Glomerular visceral epithelial cell (primary cell): ENCODE results near the gene PTPRN2.
"Not testable (repeated sequence)": the region's sequence is repeated elsewhere in the genome, so short reads cannot be mapped to it uniquely, and the experiment has no call there.

ENCODE experiments used
- DNase-seq: peaks from one replicate; pipeline ENCODE4 v3.0.0-alpha.2; 2016; ENCODE audit errors: extremely low spot score

PTPRN2 gene

DNA sequence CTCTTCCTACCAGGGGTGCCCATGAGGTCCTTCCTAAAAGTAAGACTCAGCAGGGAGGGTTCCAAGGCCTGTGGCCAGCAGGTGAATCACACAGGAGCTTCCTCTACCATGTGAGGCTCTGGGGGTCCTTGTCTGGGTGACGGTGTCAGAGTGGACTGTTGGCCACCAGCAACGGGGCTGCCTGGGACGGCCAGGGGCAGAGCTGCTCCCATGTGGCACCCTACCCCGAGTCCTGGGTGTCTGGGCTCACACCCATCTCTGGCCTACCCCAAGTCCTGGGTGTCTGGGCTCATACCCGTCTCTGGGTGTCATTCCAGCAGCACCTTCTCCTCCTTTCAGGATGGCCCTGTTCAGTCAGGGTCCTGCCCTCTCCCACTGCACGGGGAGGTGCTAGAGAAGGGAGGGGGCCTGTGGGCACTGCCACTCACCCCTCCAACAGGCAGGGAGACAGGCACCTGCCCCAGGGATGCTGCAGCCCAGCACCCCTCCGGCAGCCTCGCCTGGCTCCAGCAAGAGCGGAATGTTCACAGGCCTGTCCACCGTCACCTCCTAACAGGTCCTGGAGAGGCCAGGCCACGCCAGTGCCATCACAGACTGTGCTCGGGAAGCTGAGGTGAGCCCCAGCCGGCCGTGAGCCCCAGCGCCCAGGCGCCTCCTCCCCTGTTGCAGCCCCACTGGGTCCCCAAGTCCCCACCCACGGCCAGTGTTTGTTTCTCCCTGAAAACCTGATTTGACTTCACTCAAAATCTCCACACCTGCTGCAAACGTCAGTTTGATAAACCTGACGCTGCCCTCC lies 143.7 kb downstream of the PTPRN2 start:
- DNase-seq = no peak

DNA sequence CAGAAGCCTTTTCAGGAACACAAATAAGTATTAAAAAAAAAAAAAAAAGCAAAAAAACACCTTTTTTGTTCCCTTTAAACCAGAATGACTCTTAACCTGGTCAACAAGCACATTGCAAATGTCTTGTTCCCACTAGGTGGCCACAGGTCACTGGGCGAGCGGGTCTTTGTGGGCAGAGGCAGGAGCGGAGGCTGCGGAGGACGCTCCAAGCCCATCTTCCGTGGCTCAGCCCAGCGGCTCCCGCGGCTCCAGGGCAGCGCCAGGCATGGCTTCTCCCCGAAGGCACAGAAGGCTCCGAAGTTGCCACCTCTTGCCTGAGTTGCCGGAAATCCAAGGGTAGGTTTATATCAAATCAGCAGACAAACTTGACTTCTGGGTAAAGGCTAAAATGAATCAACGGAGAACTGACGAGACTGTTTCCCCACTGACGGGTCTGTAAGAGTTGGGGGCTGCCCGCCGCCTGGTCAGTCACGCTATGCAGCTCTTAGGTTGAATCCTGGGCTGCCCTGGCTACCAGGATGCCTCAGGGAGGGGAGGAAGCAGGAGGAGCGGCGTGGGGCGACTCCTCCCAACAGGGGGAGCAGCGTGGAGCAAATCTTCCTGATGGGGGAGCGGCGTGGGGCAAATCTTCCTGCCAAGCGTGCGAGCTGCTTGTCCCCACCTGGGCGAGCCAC lies 144.5 kb downstream of the PTPRN2 start:
- no peak for DNase-seq

DNA sequence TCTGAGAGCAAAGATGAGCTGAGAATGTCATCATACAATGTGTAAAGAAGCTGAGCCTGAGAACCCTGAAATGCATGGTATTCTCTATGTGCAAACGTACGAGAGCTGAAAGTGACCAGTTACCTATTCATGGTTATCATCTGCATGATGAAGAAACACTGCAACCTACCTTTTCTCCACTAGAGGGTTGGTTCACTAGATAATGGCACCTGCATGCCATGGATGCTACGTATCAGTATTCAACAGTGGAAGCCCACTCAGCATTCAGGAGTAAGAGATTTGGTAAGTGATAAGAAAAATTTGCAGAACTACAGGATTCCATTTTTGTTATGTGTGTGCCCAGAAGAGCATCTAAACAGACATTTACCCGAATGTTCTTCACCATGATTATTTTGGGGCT lies 145.4 kb downstream of the PTPRN2 start:
- DNase-seq = no peak

DNA sequence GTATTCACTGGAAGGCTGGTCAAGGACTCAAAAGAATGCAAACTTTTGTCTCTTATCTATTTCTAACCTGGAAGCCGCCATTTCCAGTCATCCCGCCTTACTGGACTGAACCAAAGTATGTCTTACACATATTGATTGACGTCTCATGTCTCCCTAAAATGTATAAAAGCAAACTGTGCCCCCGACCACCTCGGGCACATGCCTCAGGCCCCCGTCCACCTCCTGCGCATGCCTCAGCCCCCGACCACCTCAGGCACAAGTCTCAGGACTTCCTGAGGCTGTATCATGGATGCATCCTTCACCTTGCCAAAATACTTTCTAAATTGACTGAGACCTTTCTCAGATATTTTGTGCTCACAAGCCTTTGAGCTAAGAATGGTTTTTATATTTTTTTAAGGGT lies 148.6 kb downstream of the PTPRN2 start:
- DNase-seq = no peak

DNA sequence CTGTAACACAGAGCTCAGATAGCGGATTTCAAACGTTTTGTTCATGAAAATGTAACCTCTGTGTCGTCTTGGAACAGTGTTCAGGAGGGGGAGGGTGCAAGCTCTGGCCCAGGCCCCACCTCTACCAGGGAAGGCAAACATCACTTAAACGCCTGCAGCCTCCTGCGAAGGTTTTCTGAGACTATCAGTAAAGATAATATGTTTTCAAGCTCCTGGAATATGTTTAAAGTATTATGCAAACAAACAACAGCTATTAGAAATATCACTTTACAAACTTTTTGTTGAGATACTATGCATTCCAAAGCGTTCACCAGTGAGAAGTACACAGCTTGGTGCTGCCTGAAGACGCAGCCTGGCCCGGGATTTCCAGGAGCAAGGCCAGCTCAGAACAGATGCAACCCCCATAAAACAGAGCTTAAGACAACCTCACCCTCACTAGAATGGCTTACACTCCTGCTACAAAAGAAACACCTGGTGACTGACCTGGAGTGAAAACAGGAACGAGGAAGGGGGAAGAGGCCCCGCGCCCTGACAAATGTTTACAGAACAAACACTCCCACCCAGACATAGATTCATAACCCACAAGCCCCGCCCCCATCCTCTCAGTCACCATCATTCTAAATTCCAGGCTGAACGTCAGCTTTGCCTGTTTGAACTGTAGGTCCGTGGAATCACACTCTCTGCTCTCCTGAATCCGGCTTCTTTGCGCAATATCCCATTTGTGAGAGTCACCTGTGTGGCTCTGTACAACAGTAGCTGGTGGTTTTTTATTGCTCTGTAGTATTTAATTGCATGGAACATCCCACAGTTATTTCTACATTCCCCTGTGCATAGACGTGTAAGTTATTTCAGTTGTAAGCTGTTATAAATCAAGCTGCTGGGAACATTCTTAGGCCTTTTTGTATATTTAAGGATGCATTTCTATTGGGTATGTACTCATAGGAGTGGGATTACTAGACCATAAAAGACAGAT lies 155.0 kb downstream of the PTPRN2 start:
- no peak for DNase-seq

DNA sequence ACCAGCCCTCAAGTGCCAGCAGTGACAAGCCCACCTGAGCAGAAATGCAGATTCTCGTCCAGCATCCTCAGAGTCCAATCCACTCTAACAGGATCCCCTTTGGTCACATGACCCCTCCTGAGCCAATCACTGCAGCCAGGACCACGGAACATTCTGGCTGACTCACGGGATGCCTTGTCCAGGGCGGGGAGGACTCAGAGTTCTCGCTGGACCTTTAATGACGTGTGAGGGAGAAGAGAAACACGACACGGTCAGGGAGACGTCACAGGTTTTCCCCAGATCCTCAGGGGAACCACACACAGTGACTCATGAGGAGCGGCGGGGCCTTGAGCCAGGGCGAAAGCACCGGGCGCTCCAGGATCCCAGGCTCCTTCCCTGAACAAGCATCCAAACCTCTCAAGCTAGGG lies 155.7 kb downstream of the PTPRN2 start:
- DNase-seq = no peak

DNA sequence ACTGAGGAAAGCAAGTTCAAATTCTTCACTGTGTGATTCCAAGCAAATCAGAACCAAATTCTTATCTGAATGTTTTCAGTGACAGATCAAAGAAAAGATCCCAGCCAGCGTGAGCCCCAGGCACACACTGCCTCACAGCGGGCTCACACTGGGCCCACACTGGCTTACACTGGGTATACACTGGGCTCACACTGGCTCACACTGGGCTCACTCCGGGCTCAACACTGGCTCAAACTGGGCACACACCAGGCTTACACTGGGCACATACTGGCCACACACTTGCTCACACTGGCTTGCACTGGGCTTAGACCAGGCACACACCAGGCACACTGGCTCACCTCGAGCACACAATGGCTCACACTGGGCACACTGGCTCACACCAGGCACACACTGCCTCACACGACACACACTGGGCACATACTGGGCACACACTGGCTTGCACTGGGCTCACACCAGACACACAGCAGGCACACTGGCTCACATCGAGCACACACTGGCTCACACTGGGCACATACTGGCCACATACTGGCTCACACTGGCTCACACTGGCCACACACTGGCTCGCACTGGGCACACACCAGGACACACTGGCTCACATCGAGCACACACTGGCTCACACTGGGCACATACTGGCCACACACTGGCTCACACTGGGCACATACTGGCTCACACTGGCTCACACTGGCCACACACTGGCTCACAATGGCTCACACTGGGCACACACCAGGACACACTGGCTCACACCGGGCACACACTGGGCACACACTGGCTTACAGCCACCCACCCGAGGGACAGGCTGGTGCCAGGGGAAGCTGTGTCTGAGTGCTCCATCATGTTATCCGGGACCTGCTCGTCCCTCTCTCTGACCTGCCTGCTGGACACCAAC lies 156.3 kb downstream of the PTPRN2 start:
- DNase-seq = no peak

DNA sequence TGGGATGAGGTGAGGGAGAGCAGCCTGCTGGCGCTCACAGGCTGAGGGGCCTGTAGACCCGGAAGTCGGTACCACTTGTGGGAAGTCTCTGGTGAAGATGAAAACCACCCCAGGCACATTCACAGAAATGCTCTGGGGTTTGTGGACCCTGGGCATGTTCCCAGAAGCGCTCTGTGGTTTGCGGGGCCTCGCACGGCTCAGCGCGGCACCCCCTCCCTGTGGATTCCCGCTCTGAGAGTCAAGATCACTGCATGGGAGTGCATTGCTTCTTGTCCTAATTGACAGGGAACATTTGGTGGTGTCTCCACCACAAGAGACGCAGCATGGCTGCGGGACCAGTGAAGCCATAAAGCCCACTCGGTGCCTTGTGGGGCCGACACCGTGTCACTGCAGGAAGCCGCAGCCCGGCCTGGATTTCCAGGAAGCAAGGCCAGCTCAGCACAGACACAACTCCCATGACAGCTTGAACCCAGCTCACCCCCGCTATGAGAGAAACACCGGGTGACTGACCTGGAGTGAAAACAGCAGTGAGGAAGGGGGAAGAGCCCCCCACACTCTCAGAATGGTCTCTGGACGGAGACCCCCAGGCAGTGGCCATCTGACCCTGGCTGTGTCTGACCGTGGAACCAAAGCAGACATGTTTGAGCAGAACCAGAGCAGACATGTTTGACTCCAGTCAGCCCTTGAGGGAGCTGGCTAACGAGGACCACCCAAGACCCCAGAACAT lies 157.2 kb downstream of the PTPRN2 start:
- no peak for DNase-seq

DNA sequence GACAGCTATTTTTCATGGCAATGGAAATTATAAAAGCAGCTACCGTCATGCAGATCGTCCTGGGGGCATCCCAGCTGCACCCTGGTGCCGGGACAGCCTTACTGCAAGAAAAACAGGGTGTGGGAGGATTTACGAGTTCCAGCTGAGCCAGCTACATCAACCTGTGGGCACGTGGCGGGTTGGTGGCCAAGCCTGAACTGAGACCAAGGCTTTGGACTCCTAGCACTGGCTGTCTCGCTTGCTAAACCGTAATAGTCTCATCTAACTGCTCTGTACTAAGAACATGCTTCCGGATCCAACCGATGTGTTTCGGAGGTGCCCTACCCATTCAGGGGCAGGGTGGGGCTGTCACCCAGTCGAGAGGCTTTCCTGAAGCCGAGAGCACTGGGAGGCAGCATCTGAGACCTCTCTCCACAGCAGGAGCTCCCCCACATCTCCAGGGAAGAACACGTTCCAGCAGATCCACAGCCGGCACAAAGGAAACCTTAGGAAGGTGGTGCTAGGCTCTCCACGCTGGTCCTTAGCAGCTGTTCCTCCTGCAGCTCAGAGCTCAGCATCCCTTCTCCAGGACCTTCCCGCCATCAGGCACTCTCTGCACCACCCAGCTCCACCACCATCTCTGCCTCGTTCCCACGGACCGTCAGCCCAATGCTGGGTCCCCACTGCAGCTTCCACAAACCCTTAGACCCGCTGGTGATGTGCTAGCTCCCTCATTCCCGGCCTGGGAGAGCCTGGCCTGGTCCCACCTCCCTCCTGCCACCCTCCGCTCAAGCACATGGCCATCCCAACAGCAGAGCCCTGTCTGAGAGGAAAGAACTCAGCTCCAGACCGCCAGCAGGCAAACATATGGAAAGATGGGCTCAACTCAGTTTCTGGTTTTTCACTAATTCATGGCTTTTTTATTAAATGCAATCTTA lies 158.5 kb downstream of the PTPRN2 start:
- DNase-seq = no peak

DNA sequence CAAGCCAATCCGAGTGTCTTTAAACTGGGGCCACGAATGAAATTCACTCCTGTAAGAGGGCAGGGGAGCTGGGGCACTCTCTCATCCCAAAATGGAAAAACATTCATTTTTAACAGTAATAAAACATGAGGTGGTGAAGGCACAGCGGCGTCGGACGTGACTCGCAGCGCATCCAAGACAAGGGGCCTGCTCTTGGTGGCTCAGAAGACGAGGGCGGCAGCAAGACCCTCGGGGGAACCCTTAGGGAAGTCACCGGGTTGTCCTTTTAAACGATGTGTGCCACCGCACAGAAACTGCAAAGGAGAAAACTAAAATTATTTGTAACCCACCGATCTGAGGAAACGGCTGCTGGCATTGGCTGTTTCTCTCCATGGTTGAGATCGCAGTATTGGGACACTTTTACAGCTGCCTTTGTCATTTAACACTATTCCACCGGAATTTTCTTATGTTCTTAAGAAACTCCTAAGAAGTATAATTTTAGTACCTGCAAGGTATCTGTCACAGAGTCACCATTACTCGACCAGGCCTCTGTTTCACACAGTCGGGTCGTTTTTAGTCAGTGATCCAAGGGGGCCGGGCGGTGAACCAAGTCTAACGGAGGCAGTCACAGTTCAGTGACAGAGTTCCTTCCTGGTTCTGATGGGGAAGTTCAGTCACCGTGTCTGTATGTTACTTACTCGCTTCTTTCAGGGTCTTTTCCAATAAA lies 159.3 kb downstream of the PTPRN2 start:
- no peak for DNase-seq

DNA sequence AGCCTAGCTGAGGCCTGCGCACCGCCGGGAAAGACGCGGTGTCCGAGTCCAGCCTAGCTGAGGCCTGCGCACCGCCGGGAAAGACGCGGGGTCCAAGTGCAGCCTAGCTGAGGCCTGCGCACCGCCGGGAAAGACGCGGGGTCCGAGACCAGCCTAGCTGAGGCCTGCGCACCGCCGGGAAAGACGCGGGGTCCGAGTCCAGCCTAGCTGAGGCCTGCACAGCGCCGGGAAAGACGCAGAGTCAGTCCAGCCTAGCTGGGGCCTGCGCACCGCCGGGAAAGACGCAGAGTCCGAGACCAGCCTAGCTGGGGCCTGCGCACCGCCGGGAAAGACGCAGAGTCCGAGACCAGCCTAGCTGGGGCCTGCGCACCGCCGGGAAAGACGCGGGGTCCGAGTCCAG lies 161.9 kb downstream of the PTPRN2 start:
- not testable (repeated sequence) for DNase-seq

DNA sequence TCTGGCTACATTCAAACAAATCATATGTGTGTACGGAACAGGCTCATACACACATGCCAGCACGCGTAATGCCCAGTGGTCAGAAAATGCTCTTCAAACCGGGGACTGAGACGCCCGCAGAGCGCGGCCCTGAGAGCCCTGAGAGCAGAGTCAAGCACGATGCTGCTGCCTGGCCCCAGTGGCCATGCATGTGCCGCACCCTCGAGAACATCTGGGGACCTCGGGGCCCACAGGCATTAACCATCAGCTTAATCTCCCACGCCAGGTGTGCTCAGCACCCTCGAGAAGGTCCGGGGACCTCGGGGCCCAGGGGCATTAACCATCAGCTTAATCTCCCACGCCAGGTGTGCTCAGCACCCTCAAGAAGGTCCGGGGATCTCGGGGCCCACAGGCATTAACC lies 163.1 kb downstream of the PTPRN2 start:
- no peak for DNase-seq

DNA sequence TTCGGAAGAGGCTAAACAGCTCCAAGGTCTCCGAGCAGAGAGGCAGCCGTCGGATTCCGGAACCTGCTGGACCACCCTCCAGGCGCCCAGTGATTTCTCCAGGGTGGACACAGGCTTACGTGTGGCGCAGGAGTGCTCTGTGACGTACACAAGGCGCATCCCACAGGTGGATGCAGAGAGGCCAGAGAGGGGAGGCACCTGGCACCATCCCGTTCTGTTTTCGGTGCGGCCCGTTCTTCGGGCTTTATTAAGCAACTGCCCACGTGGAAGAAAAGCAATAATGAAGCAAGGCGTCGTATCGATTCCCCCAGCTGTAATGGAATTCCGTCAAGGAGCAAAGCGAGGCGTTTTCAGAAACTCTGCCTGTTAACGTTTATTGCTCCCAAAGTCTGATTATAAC lies 163.6 kb downstream of the PTPRN2 start:
- no peak for DNase-seq

DNA sequence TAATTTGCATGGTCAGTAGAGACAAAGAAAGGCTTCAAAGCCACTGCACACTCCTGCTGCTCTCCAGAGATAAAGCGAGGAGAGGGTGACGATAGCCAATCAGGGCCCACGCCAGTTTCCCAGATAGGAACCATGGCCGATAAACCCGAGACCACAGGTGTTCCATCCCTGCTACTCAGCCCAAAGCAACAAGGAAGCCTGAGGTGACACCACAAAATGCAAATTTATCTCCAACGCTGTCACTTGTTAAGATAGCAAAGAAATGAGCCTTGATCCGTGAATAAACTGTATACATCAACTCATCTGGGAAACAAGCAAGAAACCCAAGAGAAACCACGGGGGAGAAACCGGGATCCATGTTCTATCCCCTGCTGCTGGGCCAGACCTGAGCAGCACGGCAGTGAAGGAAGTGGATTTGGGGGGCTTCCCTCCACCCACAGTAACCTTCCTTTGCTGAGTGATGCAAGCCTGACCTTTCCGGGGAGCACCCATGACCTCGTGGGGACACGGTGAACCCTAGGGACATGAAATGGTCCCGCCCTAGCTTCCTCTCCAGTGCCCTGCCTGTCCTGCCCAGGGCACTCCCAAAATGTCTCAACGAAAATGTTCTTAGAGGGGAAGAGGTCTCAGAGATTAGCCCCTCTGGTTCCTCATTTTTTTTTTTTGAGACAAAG lies 164.6 kb downstream of the PTPRN2 start:
- no peak for DNase-seq

DNA sequence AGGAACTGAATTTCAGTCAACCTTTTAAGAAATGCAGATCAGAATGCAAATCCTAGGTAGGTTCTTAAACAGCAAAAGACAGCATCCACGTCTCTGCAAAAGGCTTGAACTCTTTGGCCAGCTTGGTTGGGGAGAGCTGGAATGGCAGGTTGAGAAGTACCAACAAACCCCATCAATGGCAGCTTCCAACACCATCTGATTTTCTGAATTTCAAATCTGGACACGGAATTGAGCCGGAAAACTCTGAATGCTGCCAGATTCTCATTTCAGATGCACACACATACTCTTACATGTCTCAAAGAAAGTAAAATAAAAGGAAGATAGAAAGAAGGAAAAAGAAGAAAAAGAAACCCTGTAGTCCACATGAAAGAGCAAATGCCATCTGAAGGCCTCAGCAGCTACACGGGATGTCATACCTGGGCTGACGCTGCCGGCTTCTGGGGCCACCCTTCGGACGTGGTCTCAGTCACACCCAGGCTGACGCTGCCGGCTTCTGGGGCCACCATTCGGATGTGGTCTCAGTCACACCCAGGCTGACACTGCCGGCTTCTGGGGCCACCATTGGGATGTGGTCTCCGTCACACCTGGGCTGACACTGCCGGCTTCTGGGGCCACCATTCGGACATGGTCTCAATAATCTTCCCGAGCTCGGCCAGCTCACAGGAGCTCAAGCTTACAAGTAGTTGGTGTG lies 165.3 kb downstream of the PTPRN2 start:
- DNase-seq = no peak

DNA sequence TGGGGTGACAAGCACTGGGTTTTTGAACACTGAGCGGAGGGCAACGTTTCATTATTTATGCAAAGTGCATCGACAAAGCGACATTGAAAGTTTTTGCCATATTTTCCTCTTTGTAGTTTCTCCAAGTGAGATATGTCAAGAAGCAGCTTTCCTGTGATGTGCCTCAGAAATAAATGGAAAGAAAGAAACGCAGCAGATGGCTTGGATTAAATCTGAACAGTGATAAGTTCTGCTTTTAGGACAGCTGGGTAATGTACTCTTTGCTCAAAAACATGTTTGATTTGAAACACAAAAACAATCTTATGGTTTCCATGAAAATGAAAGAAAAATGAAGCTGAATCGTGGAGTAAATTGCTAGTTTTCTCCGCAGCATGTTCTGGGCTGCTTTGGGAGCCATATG lies 166.3 kb downstream of the PTPRN2 start:
- DNase-seq = no peak

DNA sequence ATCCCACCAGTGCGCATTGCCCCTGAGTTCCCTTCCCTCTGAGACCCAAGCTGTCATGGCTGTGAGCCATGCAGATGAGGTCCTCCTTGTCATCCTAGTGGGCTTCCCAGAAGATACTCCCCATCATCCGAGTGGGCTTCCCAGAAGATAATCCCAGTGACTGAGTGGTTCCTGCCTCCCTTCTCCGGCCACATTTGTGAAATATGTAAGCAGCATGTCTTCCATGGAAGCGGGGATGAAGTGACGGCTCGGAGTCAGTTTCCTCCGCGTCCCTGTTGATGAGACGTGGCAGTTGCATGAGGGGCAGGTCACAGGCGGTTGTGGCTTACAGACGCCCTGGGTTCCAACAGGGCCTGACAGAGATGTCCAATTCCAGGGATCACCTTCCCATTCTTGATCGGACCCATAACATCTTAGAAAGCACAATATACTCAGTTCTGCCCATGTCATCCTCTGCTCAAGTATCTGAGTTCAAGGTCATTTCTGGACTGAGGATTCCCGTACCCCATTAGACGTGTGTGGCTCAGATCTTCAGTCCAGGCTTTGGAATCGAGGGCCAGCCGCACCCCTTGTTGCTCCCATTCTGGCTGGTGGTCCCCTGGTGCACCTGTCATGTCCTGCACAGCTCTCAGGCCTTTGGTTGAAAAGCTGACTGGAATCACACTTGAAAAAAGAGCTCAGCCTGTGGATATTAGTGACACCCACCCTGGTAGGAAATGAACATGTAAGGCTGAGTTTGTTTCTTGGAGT lies 166.9 kb downstream of the PTPRN2 start:
- DNase-seq = no peak
